HEK293T (cell line): ENCODE measurements around the gene APBA2.

Experiments
- FOXA1 ChIP-seq: fragments of 450-650 bp; IDR thresholded peaks from 2 replicates; pipeline ENCODE4 v1.6.1; 2016; ENCODE audit warnings: mild to moderate bottlenecking
- FOXK2 ChIP-seq: fragments of 450-650 bp; IDR thresholded peaks from 2 replicates; pipeline ENCODE4 v1.6.1; 2016; ENCODE audit warnings: mild to moderate bottlenecking
- NFRKB ChIP-seq: fragments of 450-650 bp; IDR thresholded peaks from 2 replicates; pipeline ENCODE4 v1.6.1; 2016; ENCODE audit warnings: mild to moderate bottlenecking, moderate library complexity

- TF ChIP-seq FOXA1 (no peak), NFRKB (no peak), FOXK2 (no peak)
These were observed 176.0 kb downstream of the APBA2 start for GRCh38 chr15:29061746-29062145.
